K562 (cell line): ENCODE measurements around the gene ARHGEF35. TPM values are rescaled to one million over a fixed set of nuclear protein-coding genes. Genes with fewer than 3 reads are reported as not detected.

Experiments used
- ATAC-seq: fragments of 200-7000 bp; cut with Tn5 transposase; 3 replicates; pipeline ENCODE4 v1.9.1; 2020; ENCODE audit warnings: moderate library complexity
- BruUV-seq: library from RNA; stranded (reverse); fragments of 400-500 nt; replicated peaks from 2 replicates; lab custom pipeline; 2021; lab: Mats Ljungman, UMichigan
- CTCF ChIA-PET: fragments of 300-600 bp; formaldehyde crosslinking; extraction: SDS; loops from one replicate; lab custom pipeline; 2021; ENCODE audit warnings: low intra/inter-chr PET ratio; lab: Yijun Ruan, JAX
- POLR2A ChIA-PET: fragments of 300-600, 350-650 bp; sonication (Branson Sonifier 250); formaldehyde crosslinking; extraction: SDS; loops from one replicate; lab custom pipeline; 2021; ENCODE audit warnings: antibody characterized with exemption, inconsistent platforms; lab: Yijun Ruan, JAX
- DNase-seq, 4 experiments: peaks; one replicate each; pipeline versions ENCODE4 v3.0.0 to v3.0.0-alpha.2; 2011 to 2018; ENCODE audit warnings: low spot score in 3 of 4, mixed read lengths in 3 of 4; ENCODE audit errors: extremely low read depth in 1 of 4
- FAIRE-seq: peaks from 2 replicates; lab custom pipeline; 2011; peaks lifted over from hg19 to GRCh38; lab: Jason Lieb, UNC
- H2AFZ ChIP-seq: 2 replicates; pipeline ENCODE4 v1.6.0; 2011; ENCODE audit warnings: low read depth, low read length, control low read depth, inconsistent platforms
- H3K27ac ChIP-seq: fragments of 200-600 bp; 3 replicates; pipeline ENCODE4 v1.8.0; 2011; ENCODE audit warnings: low read depth, mild to moderate bottlenecking, control low read depth, inconsistent platforms, low read length, moderate library complexity, mixed read lengths; ENCODE audit errors: extremely low read depth
- H3K27me3 ChIP-seq, 2 experiments: fragments of 300-600 bp in 1 of 2; 2 replicates in 1 of 2; 3 replicates in 1 of 2; pipeline versions ENCODE4 v1.6.0 to v1.8.0; 2011; ENCODE audit warnings: inconsistent platforms in 2 of 2, low read length in 2 of 2, mild to moderate bottlenecking in 1 of 2, mixed read lengths in 1 of 2, moderate library complexity in 1 of 2; ENCODE audit not compliant: control insufficient read depth in 2 of 2, insufficient read depth in 2 of 2
- H3K36me3 ChIP-seq: fragments of 300-600 bp; 3 replicates; pipeline ENCODE4 v1.8.0; 2011; ENCODE audit warnings: mild to moderate bottlenecking, low read length, inconsistent platforms; ENCODE audit not compliant: control insufficient read depth, insufficient read depth
- H3K4me1 ChIP-seq, 2 experiments: fragments of 200-600 bp in 1 of 2; replicated peaks in 1 of 2; 2 replicates in 1 of 2; 3 replicates in 1 of 2; pipeline versions ENCODE4 v1.5.1 to v1.8.0; 2011; ENCODE audit warnings: inconsistent platforms in 2 of 2, low read length in 2 of 2, mild to moderate bottlenecking in 1 of 2, mixed read lengths in 1 of 2, moderate library complexity in 1 of 2; ENCODE audit not compliant: control insufficient read depth in 2 of 2, insufficient read depth in 2 of 2
- H3K4me2 ChIP-seq: 2 replicates; pipeline ENCODE4 v1.6.1; 2011; ENCODE audit warnings: low read length, control low read depth, inconsistent platforms, mixed read lengths; ENCODE audit not compliant: insufficient read depth
- H3K4me3 ChIP-seq: fragments of 200-600 bp; sonication (generic), shearing (Covaris generic); 2 replicates; pipeline ENCODE4 v1.5.1; 2016; ENCODE audit warnings: control low read depth, inconsistent platforms
- H3K79me2 ChIP-seq: fragments of 200-600 bp; 3 replicates; pipeline ENCODE4 v1.8.0; 2011; ENCODE audit warnings: low read length, inconsistent platforms; ENCODE audit not compliant: control insufficient read depth, insufficient read depth
- H3K9ac ChIP-seq, 2 experiments: 2 replicates each; pipeline versions ENCODE4 v1.6.0 to v1.6.1; 2011; ENCODE audit warnings: low read depth in 2 of 2, low read length in 2 of 2, control low read depth in 1 of 2, inconsistent platforms in 1 of 2, mild to moderate bottlenecking in 1 of 2, mixed read lengths in 1 of 2; ENCODE audit not compliant: insufficient read depth in 1 of 2
- H3K9me1 ChIP-seq: one replicate; pipeline ENCODE4 v1.6.0; 2011; ENCODE audit warnings: inconsistent platforms, mild to moderate bottlenecking, low read length, moderate library complexity; ENCODE audit not compliant: control insufficient read depth, insufficient read depth
- H3K9me3 ChIP-seq: replicated peaks from 2 replicates; pipeline ENCODE4 v1.5.1; 2011; ENCODE audit warnings: low read depth, low read length, inconsistent platforms; ENCODE audit not compliant: control insufficient read depth, insufficient read depth
- H4K20me1 ChIP-seq: replicated peaks from 2 replicates; pipeline ENCODE4 v1.6.1; 2011; ENCODE audit warnings: low read length, inconsistent platforms, mixed read lengths; ENCODE audit not compliant: control insufficient read depth, insufficient read depth
- CEBPB ChIP-seq: fragments of 450-650 bp; IDR thresholded peaks from 2 replicates; pipeline ENCODE4 v1.6.1; 2016; ENCODE audit warnings: missing genetic modification characterization, missing compliant biosample characterization
- CEBPG ChIP-seq, 3 experiments: fragments of 200-800 bp in 1 of 3; sonication (Bioruptor generic) in 1 of 3; sonication (generic) in 1 of 3; formaldehyde crosslinking in 1 of 3; IDR thresholded peaks in 2 of 3; conservative IDR thresholded peaks in 1 of 3; 2 replicates each; pipeline versions ENCODE4 v1.6.1 to v1.8.0; 2016 to 2022; ENCODE audit warnings: missing compliant biosample characterization in 2 of 3, missing genetic modification characterization in 2 of 3, mild to moderate bottlenecking in 1 of 3, missing genetic modification reagents in 1 of 3
- CHD1 ChIP-seq: fragments of 200-600 bp; sonication (generic); IDR thresholded peaks from one replicate; pipeline ENCODE4 v1.6.1; 2012; ENCODE audit warnings: mild to moderate bottlenecking, moderate library complexity, low read length, inconsistent platforms
- DPF2 ChIP-seq: fragments of 450-650 bp; IDR thresholded peaks from 2 replicates; pipeline ENCODE4 v1.6.1; 2016
- MEF2D ChIP-seq: conservative IDR thresholded peaks from 2 replicates; pipeline ENCODE4 v1.6.1; 2016; ENCODE audit warnings: low read depth, missing genetic modification characterization, missing compliant biosample characterization
- MTA2 ChIP-seq: fragments of 450-650 bp; IDR thresholded peaks from 2 replicates; pipeline ENCODE4 v1.6.1; 2016; ENCODE audit warnings: low read depth
- RBM14 ChIP-seq: fragments of 200-400 bp; formaldehyde crosslinking; IDR thresholded peaks from 2 replicates; pipeline ENCODE4 v1.6.1; 2018; ENCODE audit warnings: low read depth, mild to moderate bottlenecking, low read length, moderate library complexity, borderline replicate concordance; ENCODE audit not compliant: insufficient read depth
- ZFX ChIP-seq: sonication (generic); formaldehyde crosslinking; IDR thresholded peaks from 2 replicates; pipeline ENCODE4 v1.8.0; 2022; ENCODE audit warnings: mild to moderate bottlenecking, missing genetic modification reagents, moderate library complexity
- ZNF41 ChIP-seq: fragments of 250-450 bp; sonication (Bioruptor Pico); conservative IDR thresholded peaks from 2 replicates; pipeline ENCODE4 v1.4.0; 2020; ENCODE audit warnings: mild to moderate bottlenecking
- WGBS: fragments of 100-300 bp; shearing (Covaris generic); methylation state at CpG from one replicate; pipeline ENCODE4 v1.1.6; 2016; ENCODE audit warnings: low coverage, mixed read lengths; ENCODE audit not compliant: insufficient coverage; ENCODE audit errors: missing lambda C conversion rate; 5-methylcytosine and 5-hydroxymethylcytosine counted together
- in situ Hi-C: fragments of 300-500 bp; cut with MboI; formaldehyde crosslinking; loops from 4 replicates; pipeline ENCODE4 v1.15.0; 2018; ENCODE audit warnings: inconsistent platforms, mixed read lengths
- intact Hi-C: fragments of 100-400 bp; cut with micrococcal nuclease; formaldehyde crosslinking; loops from 2 replicates; pipeline ENCODE4 v1.14.2; 2022
- polyA plus RNA-seq, 8 experiments: library from polyadenylated mRNA; depleted of rRNA in 4 of 8; stranded (reverse) in 5 of 8; unstranded in 3 of 8; fragments of >200 nt; fragmentation: Nextera tagmentation in 2 of 8; fragmentation: Illumina TruSeq in 1 of 8; extraction: Ambion mirVana in 2 of 8; extraction: Trizol in 1 of 8; gene quantifications; 2 replicates each; pipeline versions ENCODE4 v1.2.1 to v1.2.3, GENCODE V29; 2011 to 2014; ENCODE audit warnings: inconsistent platforms in 1 of 8, missing spikeins in 1 of 8
- total RNA-seq, 7 experiments: library from RNA; depleted of rRNA in 6 of 7; stranded (reverse); fragments of >200 nt in 6 of 7; fragmentation: Illumina TruSeq in 2 of 7; extraction: Trizol in 2 of 7; gene quantifications; 2 replicates each; pipeline versions ENCODE4 v1.2.1 to v1.2.3, GENCODE V29; 2011 to 2021; ENCODE audit warnings: low replicate concordance in 1 of 7
- TF ChIP-seq, protein P1 (sequence below): sonication (generic); formaldehyde crosslinking; IDR thresholded peaks from 2 replicates; pipeline ENCODE4 v1.8.0; 2023; ENCODE audit warnings: missing genetic modification reagents, mild to moderate bottlenecking, borderline replicate concordance
- TF ChIP-seq, protein P2 (sequence below): fragments of 450-650 bp; IDR thresholded peaks from one replicate; pipeline ENCODE4 v1.6.1; 2018; ENCODE audit warnings: mild to moderate bottlenecking, moderate library complexity; ENCODE audit not compliant: partially characterized antibody
- TF ChIP-seq, protein P3 (sequence below): fragments of 450-650 bp; formaldehyde crosslinking; IDR thresholded peaks from 2 replicates; pipeline ENCODE4 v1.4.0; 2020; ENCODE audit warnings: mild to moderate bottlenecking, moderate library complexity
- TF ChIP-seq, protein P4 (sequence below): fragments of 250-450 bp; sonication (Bioruptor Pico); IDR thresholded peaks from 2 replicates; pipeline ENCODE4 v1.5.0; 2021

ARHGEF35 gene
- total and polyA plus RNA-seq, 9 of the 15 experiments (the other 6 are each of a cell fraction or from before 2014, with no cell fraction given), result 0.16 to 0.59 (median 0.35) TPM; not detected in 3

DNA sequence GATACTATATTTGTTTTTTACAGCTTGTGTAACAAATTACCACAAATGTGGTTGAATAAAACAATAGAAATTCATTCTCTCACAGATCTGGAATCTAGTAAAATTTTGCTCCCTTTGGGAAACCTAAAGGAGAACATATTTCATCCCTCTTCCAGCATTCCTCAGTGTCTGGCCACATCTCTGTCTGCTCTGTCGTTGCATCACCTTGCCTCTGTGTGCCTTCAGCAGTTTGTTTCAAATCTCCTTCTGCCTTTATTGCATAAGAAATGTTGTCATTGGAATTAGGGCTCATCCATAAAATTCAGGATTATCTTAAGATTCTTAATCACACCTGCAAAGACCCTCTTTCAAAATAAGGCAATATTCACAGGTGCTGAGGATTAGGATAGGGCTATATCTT, 58.1 kb downstream of the ARHGEF35 start:
- FAIRE-seq (no peak), ATAC-seq (no peak), DNase-seq (no peak)
- no peaks in the 10 kb centered on the region for H4K20me1 ChIP-seq
- no peaks in the 10 kb centered on the region for H3K79me2 ChIP-seq
- intact Hi-C loops, result no loop called here
- H3K9ac ChIP-seq, result no peak overlapping the region
- H3K4me1 ChIP-seq, result no peaks in the 10 kb centered on the region
- WGBS, result 0% methylated on average over 1 of the region's 1 CpG
- CTCF ChIA-PET, result no interaction called here
- H3K4me2 ChIP-seq, result no peak overlapping the region
- BruUV-seq, result no TSS peak
- H2AFZ ChIP-seq, result no peak overlapping the region
- H3K36me3 ChIP-seq, result no peaks in the 10 kb centered on the region
- H3K9me1 ChIP-seq, result no peaks in the 10 kb centered on the region
- no peak overlapping the region for H3K4me3 ChIP-seq
- in situ Hi-C loops, result no loop called here
- H3K27ac ChIP-seq, result no peak overlapping the region
- H3K27me3 ChIP-seq, result no peaks in the 10 kb centered on the region
- POLR2A ChIA-PET, result no interaction called here
- H3K9me3 ChIP-seq, result no peaks in the 10 kb centered on the region
- TF ChIP-seq CEBPB (tag) (0 out of 2 replicates have a peak, but pooled peaks have one; percentile 18), CEBPG (CRISPR knock-in tag; IDR thresholded peaks at IDR 0.05) (no peak), CEBPG (tag; conservative IDR thresholded peaks at IDR 0.05 in 1 of 2, IDR thresholded peaks at IDR 0.05 in 1 of 2) (0 out of 4 replicates have a peak, but pooled peaks of 1 of the 2 experiments have one; percentile 36), RBM14 (no peak), MTA2 (no peak), ZFX (no peak), MEF2D (no peak), ZNF41 (CRISPR knock-in tag) (no peak), CHD1 (no peak), DPF2 (no peak)
- TF ChIP-seq, protein P1, sequence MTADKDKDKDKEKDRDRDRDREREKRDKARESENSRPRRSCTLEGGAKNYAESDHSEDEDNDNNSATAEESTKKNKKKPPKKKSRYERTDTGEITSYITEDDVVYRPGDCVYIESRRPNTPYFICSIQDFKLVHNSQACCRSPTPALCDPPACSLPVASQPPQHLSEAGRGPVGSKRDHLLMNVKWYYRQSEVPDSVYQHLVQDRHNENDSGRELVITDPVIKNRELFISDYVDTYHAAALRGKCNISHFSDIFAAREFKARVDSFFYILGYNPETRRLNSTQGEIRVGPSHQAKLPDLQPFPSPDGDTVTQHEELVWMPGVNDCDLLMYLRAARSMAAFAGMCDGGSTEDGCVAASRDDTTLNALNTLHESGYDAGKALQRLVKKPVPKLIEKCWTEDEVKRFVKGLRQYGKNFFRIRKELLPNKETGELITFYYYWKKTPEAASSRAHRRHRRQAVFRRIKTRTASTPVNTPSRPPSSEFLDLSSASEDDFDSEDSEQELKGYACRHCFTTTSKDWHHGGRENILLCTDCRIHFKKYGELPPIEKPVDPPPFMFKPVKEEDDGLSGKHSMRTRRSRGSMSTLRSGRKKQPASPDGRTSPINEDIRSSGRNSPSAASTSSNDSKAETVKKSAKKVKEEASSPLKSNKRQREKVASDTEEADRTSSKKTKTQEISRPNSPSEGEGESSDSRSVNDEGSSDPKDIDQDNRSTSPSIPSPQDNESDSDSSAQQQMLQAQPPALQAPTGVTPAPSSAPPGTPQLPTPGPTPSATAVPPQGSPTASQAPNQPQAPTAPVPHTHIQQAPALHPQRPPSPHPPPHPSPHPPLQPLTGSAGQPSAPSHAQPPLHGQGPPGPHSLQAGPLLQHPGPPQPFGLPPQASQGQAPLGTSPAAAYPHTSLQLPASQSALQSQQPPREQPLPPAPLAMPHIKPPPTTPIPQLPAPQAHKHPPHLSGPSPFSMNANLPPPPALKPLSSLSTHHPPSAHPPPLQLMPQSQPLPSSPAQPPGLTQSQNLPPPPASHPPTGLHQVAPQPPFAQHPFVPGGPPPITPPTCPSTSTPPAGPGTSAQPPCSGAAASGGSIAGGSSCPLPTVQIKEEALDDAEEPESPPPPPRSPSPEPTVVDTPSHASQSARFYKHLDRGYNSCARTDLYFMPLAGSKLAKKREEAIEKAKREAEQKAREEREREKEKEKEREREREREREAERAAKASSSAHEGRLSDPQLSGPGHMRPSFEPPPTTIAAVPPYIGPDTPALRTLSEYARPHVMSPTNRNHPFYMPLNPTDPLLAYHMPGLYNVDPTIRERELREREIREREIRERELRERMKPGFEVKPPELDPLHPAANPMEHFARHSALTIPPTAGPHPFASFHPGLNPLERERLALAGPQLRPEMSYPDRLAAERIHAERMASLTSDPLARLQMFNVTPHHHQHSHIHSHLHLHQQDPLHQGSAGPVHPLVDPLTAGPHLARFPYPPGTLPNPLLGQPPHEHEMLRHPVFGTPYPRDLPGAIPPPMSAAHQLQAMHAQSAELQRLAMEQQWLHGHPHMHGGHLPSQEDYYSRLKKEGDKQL (CRISPR knock-in tag), result no peak
- TF ChIP-seq, protein P2, sequence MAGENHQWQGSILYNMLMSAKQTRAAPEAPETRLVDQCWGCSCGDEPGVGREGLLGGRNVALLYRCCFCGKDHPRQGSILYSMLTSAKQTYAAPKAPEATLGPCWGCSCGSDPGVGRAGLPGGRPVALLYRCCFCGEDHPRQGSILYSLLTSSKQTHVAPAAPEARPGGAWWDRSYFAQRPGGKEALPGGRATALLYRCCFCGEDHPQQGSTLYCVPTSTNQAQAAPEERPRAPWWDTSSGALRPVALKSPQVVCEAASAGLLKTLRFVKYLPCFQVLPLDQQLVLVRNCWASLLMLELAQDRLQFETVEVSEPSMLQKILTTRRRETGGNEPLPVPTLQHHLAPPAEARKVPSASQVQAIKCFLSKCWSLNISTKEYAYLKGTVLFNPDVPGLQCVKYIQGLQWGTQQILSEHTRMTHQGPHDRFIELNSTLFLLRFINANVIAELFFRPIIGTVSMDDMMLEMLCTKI, result no peak
- TF ChIP-seq, protein P3, sequence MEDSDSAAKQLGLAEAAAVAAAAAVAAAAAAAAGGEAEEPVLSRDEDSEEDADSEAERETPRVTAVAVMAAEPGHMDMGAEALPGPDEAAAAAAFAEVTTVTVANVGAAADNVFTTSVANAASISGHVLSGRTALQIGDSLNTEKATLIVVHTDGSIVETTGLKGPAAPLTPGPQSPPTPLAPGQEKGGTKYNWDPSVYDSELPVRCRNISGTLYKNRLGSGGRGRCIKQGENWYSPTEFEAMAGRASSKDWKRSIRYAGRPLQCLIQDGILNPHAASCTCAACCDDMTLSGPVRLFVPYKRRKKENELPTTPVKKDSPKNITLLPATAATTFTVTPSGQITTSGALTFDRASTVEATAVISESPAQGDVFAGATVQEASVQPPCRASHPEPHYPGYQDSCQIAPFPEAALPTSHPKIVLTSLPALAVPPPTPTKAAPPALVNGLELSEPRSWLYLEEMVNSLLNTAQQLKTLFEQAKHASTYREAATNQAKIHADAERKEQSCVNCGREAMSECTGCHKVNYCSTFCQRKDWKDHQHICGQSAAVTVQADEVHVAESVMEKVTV (CRISPR knock-in tag), result no peak
- TF ChIP-seq, protein P4, sequence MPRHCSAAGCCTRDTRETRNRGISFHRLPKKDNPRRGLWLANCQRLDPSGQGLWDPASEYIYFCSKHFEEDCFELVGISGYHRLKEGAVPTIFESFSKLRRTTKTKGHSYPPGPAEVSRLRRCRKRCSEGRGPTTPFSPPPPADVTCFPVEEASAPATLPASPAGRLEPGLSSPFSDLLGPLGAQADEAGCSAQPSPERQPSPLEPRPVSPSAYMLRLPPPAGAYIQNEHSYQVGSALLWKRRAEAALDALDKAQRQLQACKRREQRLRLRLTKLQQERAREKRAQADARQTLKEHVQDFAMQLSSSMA (CRISPR knock-in tag), result no peak
